Heart left ventricle (tissue), 13 donors: Measurements from ENCODE around the gene PSG6.

Source experiments
- CTCF ChIP-seq, 12 donors: fragments of 200-600 bp; sonication (generic) in 4 of 12; IDR thresholded peaks; one replicate each; pipeline versions ENCODE4 v1.5.0 to v1.8.0; 2018 to 2022; ENCODE audit warnings: antibody characterized with exemption in 12 of 12, mild to moderate bottlenecking in 5 of 12
- POLR2A ChIP-seq, 2 donors: fragments of 450-650 bp; IDR thresholded peaks; one replicate each; pipeline ENCODE4 v1.6.1; 2017; ENCODE audit warnings: antibody characterized with exemption in 2 of 2, mild to moderate bottlenecking in 2 of 2, moderate library complexity in 2 of 2
- donor health status: ischemic (EF 13 %, LVEDD 7.1; RV severe dilation, severe dysfunction).
- donor health status: DM: no; HTN: yes; CAD: no.
- donor health status: DM: no; HTN: no; CAD: no.
- donor health status: ischemic (EF 25% LVEDD 6.9; RV normal size, moderate dysfunction).
- donor health status: ischemic (EF 25% LVEDD 5.7; RV mildly dilated, moderate dysfunction).
- donor health status: ischemic (EF 35%, LVEDD 5.7; RV mildly dilated, moderate dysfunction).
- donor health status: nonischemic (EF 11% LVEDD 7.7; RV severe dilation, severe dysfunction).
- donor health status: DM: yes; HTN: yes; CAD: no.
- donor health status: PGD.
- donor health status: ischemic (EF 29% LVEDD 5.4; RV normal size, mild dysfunction).
- donor health status: nonischemic (EF 23%, LVEDD 6.1; RV moderate dilation, normal function).

DNA sequence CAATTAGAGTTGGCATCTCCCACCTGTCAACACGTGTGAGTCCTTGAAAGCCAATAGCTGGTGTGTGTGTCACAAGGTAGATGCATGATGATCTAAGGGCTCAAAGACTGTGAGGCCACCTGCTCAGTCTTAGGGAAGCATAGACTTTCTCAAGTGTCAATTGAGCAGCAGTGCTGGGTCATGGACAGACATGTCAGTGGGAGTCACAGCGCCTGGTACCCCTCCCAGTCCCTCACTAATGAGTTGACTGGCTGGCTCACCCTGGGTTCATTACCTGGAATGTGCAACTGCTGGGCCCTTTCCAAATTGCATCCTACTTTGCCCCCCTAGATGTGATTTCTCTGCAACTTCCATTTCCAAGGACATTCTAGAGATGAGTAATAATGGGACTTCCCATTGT lies 9.1 kb upstream of the PSG6 start:
- no peak for TF ChIP-seq CTCF (IDR thresholded peaks at IDR 0.05)
- TF ChIP-seq POLR2A (IDR thresholded peaks at IDR 0.05) = no peak
